Measurements from ENCODE around the gene ARSJ.

Gene ARSJ

DNA sequence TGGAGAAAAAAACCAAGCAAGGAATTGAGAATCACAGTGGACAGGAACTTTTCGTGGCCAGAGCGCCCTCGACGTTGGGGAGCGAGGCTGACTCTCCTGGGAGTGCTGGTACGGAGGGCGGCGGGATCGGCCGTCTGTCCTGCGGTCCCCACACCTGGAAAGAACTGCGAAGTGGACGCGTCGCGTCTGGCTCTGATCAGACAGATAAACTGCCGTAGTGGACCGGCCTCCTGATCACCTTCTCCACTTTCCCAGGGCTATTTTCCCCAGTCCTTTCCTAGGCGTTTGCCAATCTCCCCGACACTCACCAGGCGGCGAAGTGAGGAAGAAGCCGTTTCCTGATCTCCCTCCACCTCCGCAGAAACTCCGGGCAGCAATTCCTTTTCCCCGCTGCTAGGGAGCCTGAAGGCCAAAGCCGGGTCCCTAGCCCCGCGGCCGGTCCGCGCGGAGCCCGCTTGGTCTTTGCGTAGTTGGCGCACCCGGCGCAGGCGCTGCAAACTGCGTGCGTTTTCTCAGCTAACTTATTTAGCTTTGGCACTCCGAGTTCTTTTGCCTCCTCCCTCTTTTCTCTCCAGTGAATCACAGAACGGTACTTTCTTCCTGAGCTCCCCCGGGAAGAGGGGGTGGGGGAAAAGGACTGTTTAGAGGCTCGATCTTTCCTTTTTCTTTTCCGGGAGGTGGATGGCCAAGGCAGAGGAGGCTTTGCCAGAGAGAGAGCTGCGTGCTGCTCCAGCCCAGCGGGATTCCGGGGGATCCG is at the start of gene ARSJ:
ARSJ (minus strand) TSS at position 500 of the 757 bp plus-strand sequence. CDS start 813 bp downstream, outside the sequence.
- TF ChIP-seq EZH2 (IDR thresholded peaks at IDR 0.05) (no peak), FOXP2 (optimal IDR thresholded peaks at IDR 0.05; ENCODE audit: control extremely low read depth, extremely low read length, insufficient read depth) (no peak), POLR2AphosphoS5 (IDR thresholded peaks at IDR 0.05; ENCODE audit: borderline replicate concordance, low read depth, low read length) (no peak)
- Histone ChIP-seq H3K27ac (no peak within 1 kb of the TSS), H3K9me3 (ENCODE audit: low read depth, low read length) (no peaks in the 10 kb centered on the region; the same call in 1 of the 2 replicates), H3K36me3 (ENCODE audit: insufficient read depth, low read length) (peaks cover 6% of the 10 kb centered on the region; the same call in 1 of the 2 replicates), H3K4me3 (peak within 1 kb of the TSS; percentile 77), H3K9ac (ENCODE audit: insufficient read length) (peak within 1 kb of the TSS; percentile 30)
- DNase-seq (ENCODE audit: low read depth, low spot score), result no peak

DNA sequence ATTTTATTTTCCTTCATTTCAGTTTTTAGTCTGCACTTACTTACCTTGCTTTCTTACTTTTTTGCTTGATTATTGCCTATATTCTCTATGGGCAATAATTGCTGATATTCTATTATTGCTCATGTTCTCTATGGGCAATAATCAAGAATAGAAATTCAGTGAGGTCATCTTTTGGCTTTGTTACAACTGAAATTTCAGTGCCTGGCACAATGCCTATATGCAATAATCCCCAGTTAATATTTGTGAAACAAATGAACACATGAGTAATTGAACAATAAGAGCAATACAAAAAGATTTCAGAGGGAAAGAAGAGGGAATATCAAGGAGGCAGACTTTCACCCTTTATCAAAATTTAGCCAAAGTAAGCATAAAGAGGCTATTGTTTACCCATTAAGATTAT is 48.6 kb upstream of the ARSJ start:
- no peak for TF ChIP-seq FOXP2 (optimal IDR thresholded peaks at IDR 0.05; ENCODE audit: control extremely low read depth, extremely low read length, insufficient read depth)
- no peak for TF ChIP-seq POLR2AphosphoS5 (IDR thresholded peaks at IDR 0.05; ENCODE audit: borderline replicate concordance, low read depth, low read length)
- TF ChIP-seq EZH2 (IDR thresholded peaks at IDR 0.05), result no peak
- no peak overlapping the region for H3K9ac ChIP-seq (ENCODE audit: insufficient read length)
- DNase-seq (ENCODE audit: low read depth, low spot score), result no peak

DNA sequence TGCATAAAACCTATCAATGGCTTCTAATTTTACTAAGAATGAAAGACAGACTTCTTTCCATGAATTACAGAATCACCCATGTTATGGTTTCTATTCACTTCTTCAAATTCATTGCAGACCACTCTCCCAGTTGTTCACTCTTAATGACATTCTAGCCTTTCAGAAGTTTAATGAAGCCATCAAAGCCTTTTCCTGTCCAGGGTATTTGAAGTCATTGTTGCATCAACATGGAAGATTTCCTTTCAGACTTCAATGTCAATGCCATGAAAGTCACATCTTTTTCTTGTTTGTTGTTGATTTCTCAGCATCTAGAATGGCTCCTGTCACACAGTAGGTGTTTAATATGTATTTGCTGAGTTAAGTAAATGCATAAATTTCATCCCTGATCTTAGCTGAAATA is 48.1 kb upstream of the ARSJ start:
- no peak overlapping the region for H3K4me3 ChIP-seq
- TF ChIP-seq POLR2AphosphoS5 (IDR thresholded peaks at IDR 0.05; ENCODE audit: borderline replicate concordance, low read depth, low read length) (no peak), FOXP2 (optimal IDR thresholded peaks at IDR 0.05; ENCODE audit: control extremely low read depth, extremely low read length, insufficient read depth) (no peak), EZH2 (IDR thresholded peaks at IDR 0.05) (no peak)
- no peak for DNase-seq (ENCODE audit: low read depth, low spot score)

More for the DNA sequence above, 48.6 kb upstream of the ARSJ start:
- Histone ChIP-seq H3K9me3 (ENCODE audit: low read depth, low read length) (no peaks in the 10 kb centered on the region), H3K27ac (no peak overlapping the region), H3K36me3 (ENCODE audit: insufficient read depth, low read length) (no peaks in the 10 kb centered on the region), H3K4me3 (no peak overlapping the region)

DNA sequence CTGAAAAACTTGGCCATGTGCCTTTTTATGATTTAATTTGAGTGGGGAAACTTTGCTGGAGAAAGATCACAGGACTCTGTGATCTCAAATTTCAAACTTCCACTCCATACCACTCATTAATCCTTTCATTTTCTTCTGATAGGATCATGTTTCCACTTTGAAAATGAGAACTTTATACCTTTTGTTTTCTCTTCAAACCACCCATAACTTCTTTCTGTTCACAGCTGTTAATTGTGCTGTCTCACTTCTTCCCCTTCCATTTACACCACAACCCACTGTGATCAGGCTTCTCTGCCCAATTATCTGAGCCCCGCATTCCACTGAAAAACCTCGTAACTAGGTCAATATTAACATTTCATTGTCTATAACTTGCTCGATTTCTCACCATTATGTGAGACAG is 47.0 kb upstream of the ARSJ start:
- Histone ChIP-seq H3K27ac (no peak overlapping the region), H3K36me3 (ENCODE audit: insufficient read depth, low read length) (no peaks in the 10 kb centered on the region), H3K9ac (ENCODE audit: insufficient read length) (no peak overlapping the region), H3K9me3 (ENCODE audit: low read depth, low read length) (no peaks in the 10 kb centered on the region), H3K4me3 (no peak overlapping the region)
- no peak for DNase-seq (ENCODE audit: low read depth, low spot score)
- no peak for TF ChIP-seq FOXP2 (optimal IDR thresholded peaks at IDR 0.05; ENCODE audit: control extremely low read depth, extremely low read length, insufficient read depth)
- no peak for TF ChIP-seq POLR2AphosphoS5 (IDR thresholded peaks at IDR 0.05; ENCODE audit: borderline replicate concordance, low read depth, low read length)
- TF ChIP-seq EZH2 (IDR thresholded peaks at IDR 0.05), result no peak

More for the DNA sequence above, 48.1 kb upstream of the ARSJ start:
- Histone ChIP-seq H3K27ac (no peak overlapping the region), H3K9ac (ENCODE audit: insufficient read length) (no peak overlapping the region), H3K9me3 (ENCODE audit: low read depth, low read length) (no peaks in the 10 kb centered on the region), H3K36me3 (ENCODE audit: insufficient read depth, low read length) (no peaks in the 10 kb centered on the region)

DNA sequence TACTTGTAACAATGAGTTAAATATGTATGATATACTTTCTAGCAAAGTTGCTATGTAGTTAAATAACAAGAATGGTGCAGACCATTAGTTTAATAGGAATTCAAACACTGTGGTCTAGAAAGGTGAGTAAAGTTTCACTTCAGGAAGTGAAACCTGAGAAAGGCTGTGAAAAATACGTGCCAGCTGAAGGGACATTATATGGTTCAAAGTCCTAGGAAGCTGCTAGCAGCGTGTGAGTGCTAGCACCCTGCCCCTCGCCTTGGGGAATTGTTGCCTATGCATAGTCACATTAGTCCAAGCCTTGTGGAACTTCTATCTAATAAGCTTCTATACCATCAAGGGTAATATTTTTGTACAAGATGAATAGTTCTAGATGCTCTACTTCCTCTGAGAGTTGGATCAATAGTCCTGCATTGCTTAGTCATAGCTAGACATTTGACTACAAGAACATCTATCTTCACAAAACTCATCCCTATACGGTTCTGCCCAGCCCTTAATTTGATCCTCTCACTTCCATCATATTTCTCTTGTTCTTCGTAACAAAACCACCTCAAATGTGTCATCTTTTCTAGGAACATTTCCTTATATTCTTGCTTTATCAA is 45.8 kb upstream of the ARSJ start:
- Histone ChIP-seq H3K9ac (ENCODE audit: insufficient read length) (no peak overlapping the region), H3K9me3 (ENCODE audit: low read depth, low read length) (no peaks in the 10 kb centered on the region), H3K27ac (no peak overlapping the region), H3K4me3 (no peak overlapping the region), H3K36me3 (ENCODE audit: insufficient read depth, low read length) (no peaks in the 10 kb centered on the region)
- no peak for DNase-seq (ENCODE audit: low read depth, low spot score)
- TF ChIP-seq EZH2 (IDR thresholded peaks at IDR 0.05) (no peak), POLR2AphosphoS5 (IDR thresholded peaks at IDR 0.05; ENCODE audit: borderline replicate concordance, low read depth, low read length) (no peak), FOXP2 (optimal IDR thresholded peaks at IDR 0.05; ENCODE audit: control extremely low read depth, extremely low read length, insufficient read depth) (no peak)

DNA sequence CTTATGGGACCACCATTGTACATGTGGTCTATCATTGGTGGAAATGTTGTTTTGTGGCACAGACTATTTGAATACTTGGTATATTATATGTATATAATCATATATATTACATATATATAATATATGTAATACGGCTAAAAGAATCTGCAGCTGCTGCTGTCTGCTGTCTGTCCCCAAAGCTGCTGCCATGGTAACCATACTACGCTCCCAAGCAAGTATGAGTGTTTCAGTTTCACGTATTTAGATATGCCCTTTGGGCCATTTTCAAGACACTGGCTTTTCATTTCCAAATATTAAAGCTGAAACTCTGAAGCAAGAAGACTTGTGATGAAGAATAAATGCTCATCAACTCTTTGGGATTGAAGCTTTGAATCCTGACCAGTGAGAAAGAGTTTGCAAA is 42.0 kb upstream of the ARSJ start:
- Histone ChIP-seq H3K9ac (ENCODE audit: insufficient read length) (no peak overlapping the region), H3K27ac (no peak overlapping the region), H3K9me3 (ENCODE audit: low read depth, low read length) (no peaks in the 10 kb centered on the region), H3K4me3 (no peak overlapping the region), H3K36me3 (ENCODE audit: insufficient read depth, low read length) (no peaks in the 10 kb centered on the region)
- no peak for TF ChIP-seq POLR2AphosphoS5 (IDR thresholded peaks at IDR 0.05; ENCODE audit: borderline replicate concordance, low read depth, low read length)
- no peak for TF ChIP-seq FOXP2 (optimal IDR thresholded peaks at IDR 0.05; ENCODE audit: control extremely low read depth, extremely low read length, insufficient read depth)
- no peak for TF ChIP-seq EZH2 (IDR thresholded peaks at IDR 0.05)
- DNase-seq (ENCODE audit: low read depth, low spot score), result no peak

DNA sequence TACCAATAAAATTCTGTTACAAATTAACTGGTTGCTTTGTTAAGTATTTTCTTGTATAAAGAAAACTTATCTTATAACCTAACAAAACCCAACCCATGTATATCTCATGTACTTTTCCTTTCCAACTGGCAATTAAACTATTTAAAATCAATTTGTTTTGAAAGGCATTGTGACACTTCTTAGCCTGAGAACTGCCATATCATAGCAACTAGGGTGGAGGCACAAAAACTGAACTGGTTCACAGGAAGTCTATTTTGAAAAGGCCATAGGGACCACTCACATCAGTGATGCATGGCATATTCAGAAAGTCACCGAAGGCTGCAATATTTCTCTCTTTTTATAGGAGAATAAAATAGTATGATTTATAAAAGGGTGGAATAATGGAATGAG is 40.5 kb upstream of the ARSJ start:
- H3K36me3 ChIP-seq (ENCODE audit: insufficient read depth, low read length), result no peaks in the 10 kb centered on the region
- no peak overlapping the region for H3K4me3 ChIP-seq
- no peak for DNase-seq (ENCODE audit: low read depth, low spot score)
- no peak overlapping the region for H3K27ac ChIP-seq
- TF ChIP-seq EZH2 (IDR thresholded peaks at IDR 0.05) (no peak), POLR2AphosphoS5 (IDR thresholded peaks at IDR 0.05; ENCODE audit: borderline replicate concordance, low read depth, low read length) (no peak), FOXP2 (optimal IDR thresholded peaks at IDR 0.05; ENCODE audit: control extremely low read depth, extremely low read length, insufficient read depth) (no peak)
- no peak overlapping the region for H3K9ac ChIP-seq (ENCODE audit: insufficient read length)
- H3K9me3 ChIP-seq (ENCODE audit: low read depth, low read length), result no peaks in the 10 kb centered on the region

DNA sequence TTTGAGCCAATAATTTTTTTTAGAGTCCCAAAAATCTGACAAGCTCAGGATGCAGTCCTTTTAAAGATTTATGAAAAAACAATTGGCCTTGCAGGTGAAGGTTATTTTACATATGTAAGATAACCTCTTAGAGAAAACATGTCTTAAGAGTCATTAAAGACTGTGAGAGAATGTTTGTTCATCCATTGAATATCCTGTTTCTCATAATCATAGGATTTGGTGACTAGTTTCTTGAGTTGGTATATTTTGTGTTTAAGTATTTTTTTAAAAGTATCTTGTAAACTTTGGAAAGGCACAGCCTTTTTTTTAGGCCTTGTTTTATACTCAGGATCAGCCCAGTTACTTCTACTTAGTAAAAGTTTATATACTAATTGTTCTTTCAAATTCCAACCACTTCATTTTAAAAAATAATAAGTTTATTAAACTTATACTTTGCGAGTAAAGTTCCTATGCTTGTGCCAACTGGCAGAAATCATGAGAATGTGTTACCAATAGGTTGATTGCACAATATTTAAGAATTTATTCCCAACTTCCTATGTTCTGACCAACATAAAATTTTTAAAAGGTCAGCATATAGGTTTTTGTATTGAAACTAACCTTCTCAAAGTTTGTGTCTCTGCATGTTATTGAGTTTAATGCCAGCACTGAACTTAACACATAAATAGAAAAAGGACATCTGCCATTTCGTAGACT is 40.0 kb upstream of the ARSJ start:
- H3K27ac ChIP-seq, result no peak overlapping the region
- H3K9ac ChIP-seq (ENCODE audit: insufficient read length), result no peak overlapping the region
- H3K36me3 ChIP-seq (ENCODE audit: insufficient read depth, low read length), result no peaks in the 10 kb centered on the region
- no peaks in the 10 kb centered on the region for H3K9me3 ChIP-seq (ENCODE audit: low read depth, low read length)
- TF ChIP-seq EZH2 (IDR thresholded peaks at IDR 0.05), result no peak
- TF ChIP-seq FOXP2 (optimal IDR thresholded peaks at IDR 0.05; ENCODE audit: control extremely low read depth, extremely low read length, insufficient read depth), result no peak
- no peak for TF ChIP-seq POLR2AphosphoS5 (IDR thresholded peaks at IDR 0.05; ENCODE audit: borderline replicate concordance, low read depth, low read length)
- DNase-seq (ENCODE audit: low read depth, low spot score), result no peak
- no peak overlapping the region for H3K4me3 ChIP-seq

Data from SK-N-MC (cell line).